PFSK-1 (cell line): Measurements from ENCODE around the gene YARS1.

ENCODE experiments used
- POLR2AphosphoS5 ChIP-seq: IDR thresholded peaks from 2 replicates; pipeline ENCODE4 v1.6.1; 2012; ENCODE audit warnings: low read depth, mild to moderate bottlenecking, control low read depth, low read length, moderate library complexity
- REST ChIP-seq, 2 experiments: IDR thresholded peaks; 2 replicates each; pipeline versions ENCODE4 v1.6.1 to v1.8.0; 2011 to 2012; ENCODE audit warnings: low read depth in 2 of 2, low read length in 2 of 2, control low read depth in 1 of 2, inconsistent platforms in 1 of 2, mild to moderate bottlenecking in 1 of 2, moderate library complexity in 1 of 2; ENCODE audit not compliant: insufficient read depth in 1 of 2
- SIN3A ChIP-seq: IDR thresholded peaks from 2 replicates; pipeline ENCODE4 v1.6.1; 2012; ENCODE audit warnings: mild to moderate bottlenecking, low read length, moderate library complexity, borderline replicate concordance; ENCODE audit not compliant: insufficient read depth
- TAF1 ChIP-seq: IDR thresholded peaks from 2 replicates; pipeline ENCODE4 v1.6.1; 2012; ENCODE audit warnings: low read length, control low read depth, borderline replicate concordance; ENCODE audit not compliant: insufficient read depth

- TF ChIP-seq TAF1 (no peak), REST (IDR thresholded peaks at IDR 0.05; ENCODE audit: insufficient read depth in 1 of 2, low read depth in 2 of 2, low read length in 2 of 2) (no peak), POLR2AphosphoS5 (no peak), SIN3A (no peak)
Observed at GRCh38 chr1:32725615-32725982, 91.6 kb downstream of the YARS1 start.
